Gastroesophageal sphincter (tissue), 4 donors: ENCODE measurements around the gene SCUBE3. TPM values are rescaled to one million over a fixed set of nuclear protein-coding genes. Genes with fewer than 3 reads are reported as not detected.

Experiments used
- ATAC-seq: fragments of 150-250 bp; one replicate; pipeline ENCODE4 v1.9.1; 2016; ENCODE audit warnings: mild to moderate bottlenecking, moderate library complexity
- H3K27ac ChIP-seq, 4 donors: fragments of 200-600 bp; sonication (generic) in 3 of 4; 1 replicate in 3 of 4; 2 replicates in 1 of 4; pipeline ENCODE4 v1.5.1; 2016 to 2019
- H3K27me3 ChIP-seq: fragments of 200-600 bp; sonication (generic); one replicate; pipeline ENCODE4 v1.5.1; 2019
- H3K36me3 ChIP-seq, 2 donors: fragments of 200-600 bp; sonication (generic); one replicate each; pipeline ENCODE4 v1.5.1; 2019; ENCODE audit warnings: control low read depth in 1 of 2
- H3K4me1 ChIP-seq, 3 donors: fragments of 200-600 bp; sonication (generic); 1 replicate in 2 of 3; 2 replicates in 1 of 3; pipeline ENCODE4 v1.5.1; 2016 to 2019; ENCODE audit warnings: control low read depth in 2 of 3
- H3K4me3 ChIP-seq, 2 donors: fragments of 200-600 bp; sonication (generic); one replicate each; pipeline ENCODE4 v1.5.1; 2019; ENCODE audit warnings: mild to moderate bottlenecking in 1 of 2, moderate library complexity in 1 of 2
- H3K9me3 ChIP-seq, 3 donors: fragments of 200-600 bp; sonication (generic); one replicate each; pipeline ENCODE4 v1.5.1; 2017 to 2019; ENCODE audit warnings: control low read depth in 2 of 3
- CTCF ChIP-seq, 4 experiments: fragments of 200-600 bp in 2 of 4; fragments of 450-650 bp in 2 of 4; sonication (generic) in 1 of 4; IDR thresholded peaks; one replicate each; pipeline ENCODE4 v1.5.1; 2017 to 2019; ENCODE audit warnings: antibody characterized with exemption in 4 of 4, mild to moderate bottlenecking in 2 of 4, moderate library complexity in 2 of 4
- EP300 ChIP-seq: sonication (generic); formaldehyde crosslinking; IDR thresholded peaks from one replicate; pipeline ENCODE4 v1.6.1; 2017; ENCODE audit warnings: antibody characterized with exemption, mild to moderate bottlenecking
- POLR2A ChIP-seq, 2 donors: fragments of 450-650 bp; IDR thresholded peaks; one replicate each; pipeline ENCODE4 v1.6.1; 2017; ENCODE audit warnings: antibody characterized with exemption in 2 of 2, mild to moderate bottlenecking in 2 of 2, moderate library complexity in 1 of 2
- POLR2AphosphoS5 ChIP-seq: sonication (generic); formaldehyde crosslinking; IDR thresholded peaks from one replicate; pipeline ENCODE4 v1.6.1; 2017; ENCODE audit warnings: antibody characterized with exemption
- WGBS, 2 donors: methylation state at CpG; one replicate each; pipeline ENCODE4 v1.1.5; 2018; ENCODE audit warnings: low coverage in 1 of 2; 5-methylcytosine and 5-hydroxymethylcytosine counted together
- total RNA-seq, 4 donors: library from RNA; depleted of rRNA; stranded (reverse); fragments of >200 nt; gene quantifications; one replicate each; pipeline ENCODE4 v1.1.0, GENCODE V29; 2016

Gene SCUBE3
- total RNA-seq, 4 donors from 2014 or later = 1.4 to 7.2 (median 3.0) TPM

- Histone ChIP-seq H3K4me3 (no peak overlapping the region), H3K27ac (peak overlapping the region in 2 of 4 donors; percentile 48 to 62), H3K4me1 (peaks cover 0 to 33% (median 6%) of the 10 kb centered on the region in 3 donors), H3K36me3 (peaks cover 0 to 6% of the 10 kb centered on the region in 2 donors), H3K9me3 (no peaks in the 10 kb centered on the region), H3K27me3 (no peaks in the 10 kb centered on the region)
- TF ChIP-seq EP300 (no peak), POLR2A (IDR thresholded peaks at IDR 0.05) (no peak), CTCF (IDR thresholded peaks at IDR 0.05) (no peak), POLR2AphosphoS5 (no peak)
- 79% methylated on average over 4 of the region's 4 CpGs for WGBS, 2 donors
- no peak for ATAC-seq
Observed at GRCh38 chr6:35273822-35274559, 60.2 kb downstream of the SCUBE3 start.

GRCh38 chr6:35275744-35276260 is 62.0 kb downstream of the SCUBE3 start:
- no peak for TF ChIP-seq POLR2A (IDR thresholded peaks at IDR 0.05)
- TF ChIP-seq EP300 = no peak
- TF ChIP-seq CTCF (IDR thresholded peaks at IDR 0.05) = no peak
- TF ChIP-seq POLR2AphosphoS5 = no peak
- Histone ChIP-seq H3K4me3 (no peak overlapping the region), H3K4me1 (peaks cover 0 to 40% (median 6%) of the 10 kb centered on the region in 3 donors), H3K36me3 (peaks cover 0 to 2% of the 10 kb centered on the region in 2 donors), H3K27me3 (no peaks in the 10 kb centered on the region), H3K9me3 (no peaks in the 10 kb centered on the region), H3K27ac (peak overlapping the region in 3 of 4 donors; percentile 30 to 62 (median 48))
- WGBS, 2 donors = 76 to 83% methylated on average over 4 of the region's 4 CpGs
- ATAC-seq = no peak

- Histone ChIP-seq H3K4me1 (peaks cover 0 to 37% (median 6%) of the 10 kb centered on the region in 3 donors), H3K27me3 (no peaks in the 10 kb centered on the region), H3K27ac (no peak overlapping the region), H3K4me3 (no peak overlapping the region), H3K9me3 (no peaks in the 10 kb centered on the region), H3K36me3 (peaks cover 0 to 31% of the 10 kb centered on the region in 2 donors)
- ATAC-seq = no peak
- TF ChIP-seq CTCF (IDR thresholded peaks at IDR 0.05) (no peak), POLR2A (IDR thresholded peaks at IDR 0.05) (no peak), EP300 (no peak), POLR2AphosphoS5 (no peak)
- WGBS, 2 donors = 83 to 95% methylated on average over 1 to 3 of the region's 3 CpGs
Observed at GRCh38 chr6:35278708-35279107, 65.0 kb downstream of the SCUBE3 start.

GRCh38 chr6:35280903-35281302 is 67.1 kb downstream of the SCUBE3 start:
- 33% methylated on average over 2 of the region's 4 CpGs; no CpG with 5 or more reads in 1 of the 2 donors for WGBS, 2 donors
- peaks cover 0 to 15% (median 0%) of the 10 kb centered on the region in 3 donors for H3K4me1 ChIP-seq
- no peaks in the 10 kb centered on the region for H3K9me3 ChIP-seq
- H3K27ac ChIP-seq = no peak overlapping the region
- TF ChIP-seq EP300 = no peak
- no peak for TF ChIP-seq POLR2A (IDR thresholded peaks at IDR 0.05)
- no peak for TF ChIP-seq POLR2AphosphoS5
- TF ChIP-seq CTCF (IDR thresholded peaks at IDR 0.05) = no peak
- ATAC-seq = no peak
- no peaks in the 10 kb centered on the region for H3K27me3 ChIP-seq
- no peak overlapping the region for H3K4me3 ChIP-seq
- H3K36me3 ChIP-seq = peaks cover 0 to 52% of the 10 kb centered on the region in 2 donors

GRCh38 chr6:35282472-35282871 is 68.7 kb downstream of the SCUBE3 start:
- ATAC-seq = no peak
- no peak for TF ChIP-seq POLR2AphosphoS5
- TF ChIP-seq POLR2A (IDR thresholded peaks at IDR 0.05) = no peak
- no peak for TF ChIP-seq CTCF (IDR thresholded peaks at IDR 0.05)
- TF ChIP-seq EP300 = no peak
- 83 to 94% methylated on average over 2 of the region's 2 CpGs for WGBS, 2 donors
- H3K4me3 ChIP-seq = no peak overlapping the region
- no peaks in the 10 kb centered on the region for H3K9me3 ChIP-seq
- no peaks in the 10 kb centered on the region for H3K27me3 ChIP-seq
- no peak overlapping the region for H3K27ac ChIP-seq
- peaks cover 0 to 12% (median 0%) of the 10 kb centered on the region in 3 donors for H3K4me1 ChIP-seq
- H3K36me3 ChIP-seq = peaks cover 0 to 68% of the 10 kb centered on the region in 2 donors
